RWPE1 (cell line): Measurements from ENCODE around the gene ABCF1.
A peak's percentile ranks its signal among the peaks of the same experiment; 100 is the strongest.

Experiments
- CTCF ChIA-PET: fragments of 350-600 bp; sonication (Branson Sonifier 250); formaldehyde crosslinking; extraction: SDS; loops from one replicate; lab custom pipeline; 2021; lab: Yijun Ruan, JAX
- POLR2A ChIA-PET: fragments of 400-600 bp; formaldehyde crosslinking; extraction: SDS; loops from one replicate; lab custom pipeline; 2020; ENCODE audit warnings: antibody characterized with exemption; ENCODE audit not compliant: low non-redundant PET; lab: Yijun Ruan, JAX
- DNase-seq: peaks from one replicate; pipeline ENCODE4 v3.0.0; 2012; ENCODE audit warnings: low spot score
- H3K27ac ChIP-seq: fragments of 450-650 bp; 2 replicates; pipeline ENCODE4 v1.5.1; 2017
- CTCF ChIP-seq: fragments of 450-650 bp; conservative IDR thresholded peaks from 2 replicates; pipeline ENCODE4 v1.5.1; 2017; ENCODE audit warnings: low read depth, mild to moderate bottlenecking

Gene ABCF1

GRCh38 chr6:30612687-30613248, 41.5 kb downstream of the ABCF1 start:
- ChIA-PET CTCF (interaction anchor here (0.6 to 1.5 kb wide), 5 partner anchors 10 to 118 kb away, joined by 3 to 7 read pairs (median 3); no protein-coding TSS in a partner anchor), POLR2A (interaction anchor here (0.5 kb wide), 1 partner anchor 42 kb away, joined by 3 read pairs; no protein-coding TSS in a partner anchor)
- no peak for DNase-seq
- H3K27ac ChIP-seq, result no peak overlapping the region
- no peak for TF ChIP-seq CTCF

- CTCF ChIA-PET, result interaction anchor here (0.6 to 1.5 kb wide), 5 partner anchors 11 to 1006 kb away, joined by 3 to 7 read pairs (median 4); no protein-coding TSS in a partner anchor
- no peak for DNase-seq
- POLR2A ChIA-PET, result interaction anchor here (0.5 to 0.6 kb wide), 3 partner anchors 33 to 287 kb away, joined by 3 read pairs; partner anchors contain the start of gene TRIM39
These were observed 42.2 kb downstream of the ABCF1 start for GRCh38 chr6:30613251-30614043.

GRCh38 chr6:30614044-30614842, 43.0 kb downstream of the ABCF1 start:
- no peak for TF ChIP-seq CTCF
- no peak for DNase-seq
- H3K27ac ChIP-seq, result peak overlapping the region; percentile 57
- CTCF ChIA-PET, result interaction anchor here (0.7 kb wide), 5 partner anchors 11 to 1005 kb away, joined by 3 to 8 read pairs (median 4); no protein-coding TSS in a partner anchor
- POLR2A ChIA-PET, result interaction anchor here (0.5 to 0.8 kb wide), 5 partner anchors 21 to 383 kb away, joined by 3 to 21 read pairs (median 5); no protein-coding TSS in a partner anchor

More at GRCh38 chr6:30613251-30614043, 42.2 kb downstream of the ABCF1 start:
- TF ChIP-seq CTCF, result no peak
- no peak overlapping the region for H3K27ac ChIP-seq

GRCh38 chr6:30614843-30615218, 43.6 kb downstream of the ABCF1 start:
- TF ChIP-seq CTCF, result no peak
- ChIA-PET POLR2A (interaction anchor here (0.5 to 0.8 kb wide), 4 partner anchors 20 to 383 kb away, joined by 3 to 21 read pairs (median 6); no protein-coding TSS in a partner anchor), CTCF (interaction anchor here (0.6 to 0.7 kb wide), 3 partner anchors 11 to 474 kb away, joined by 4 to 8 read pairs (median 4); no protein-coding TSS in a partner anchor)
- DNase-seq, result peak; percentile 86
- peak overlapping the region; percentile 57 for H3K27ac ChIP-seq

- ChIA-PET POLR2A (interaction anchor here (0.5 to 0.6 kb wide), 3 partner anchors 19 to 124 kb away, joined by 3 to 21 read pairs (median 3); no protein-coding TSS in a partner anchor), CTCF (interaction anchor here (0.6 to 0.8 kb wide), 3 partner anchors 10 to 124 kb away, joined by 3 to 8 read pairs (median 4); no protein-coding TSS in a partner anchor)
- no peak for DNase-seq
- TF ChIP-seq CTCF, result no peak
- H3K27ac ChIP-seq, result peak overlapping the region; percentile 57
These were observed 44.1 kb downstream of the ABCF1 start for GRCh38 chr6:30615219-30615957.
